Measurements from ENCODE around the gene ASPN.

The ASPN gene

DNA sequence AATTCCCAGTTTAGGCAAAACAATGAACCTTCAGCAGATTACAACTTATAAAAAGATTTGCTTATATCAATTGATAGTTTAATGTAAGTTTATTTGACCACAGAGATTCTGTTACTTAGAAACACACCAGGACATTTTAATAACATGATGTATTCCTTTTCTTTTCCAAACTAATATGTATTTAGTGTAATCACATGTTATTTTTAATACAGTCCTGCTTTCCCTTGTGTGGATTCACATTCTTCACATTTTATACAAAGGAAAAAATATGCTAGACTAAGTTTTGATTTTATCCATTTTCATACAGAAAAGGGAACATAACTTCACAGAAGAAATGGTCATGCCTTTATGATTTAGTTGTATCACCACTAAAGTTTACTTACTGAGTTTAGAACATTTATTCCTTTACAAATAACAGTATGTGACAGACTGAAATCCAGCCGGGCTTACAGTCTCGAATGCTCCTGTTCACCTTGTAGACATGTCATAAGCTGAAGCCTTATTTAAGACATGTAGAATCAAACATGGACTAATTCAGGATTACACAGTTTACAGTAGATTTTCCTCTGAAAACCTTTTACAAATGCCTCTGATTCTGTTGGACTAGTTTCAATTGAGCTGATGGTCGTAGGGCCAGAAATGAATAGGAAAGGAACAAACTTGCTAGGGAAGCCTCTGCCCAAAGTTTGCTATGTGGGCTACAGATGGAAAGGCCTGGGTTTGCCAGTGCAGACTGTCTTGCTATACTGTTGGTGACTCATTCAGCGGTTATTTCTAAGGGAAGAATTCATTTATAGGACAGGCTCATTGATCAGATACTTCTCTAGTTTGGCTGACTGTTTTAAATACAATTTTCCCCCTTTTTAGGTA is 6.6 kb upstream of the ASPN start:
- Histone ChIP-seq H3K4me3 (ENCODE audit: low read length in 2 of 2) (no peak overlapping the region), H3K9ac (ENCODE audit: low read length in 2 of 2) (no peak overlapping the region), H3K4me1 (ENCODE audit: control insufficient read depth, insufficient read depth, low read length) (peaks cover 30% of the 10 kb centered on the region), H3K9me3 (ENCODE audit: control insufficient read depth in 2 of 2, low read length in 2 of 2) (no peaks in the 10 kb centered on the region), H3K36me3 (ENCODE audit: control insufficient read depth in 2 of 2, insufficient read depth in 2 of 2, low read length in 2 of 2) (no peaks in the 10 kb centered on the region), H3K27me3 (ENCODE audit: control insufficient read depth in 1 of 2, insufficient read depth in 2 of 2, low read length in 2 of 2) (no peaks in the 10 kb centered on the region), H3K27ac (ENCODE audit: low read length) (peak overlapping the region; percentile 46)

DNA sequence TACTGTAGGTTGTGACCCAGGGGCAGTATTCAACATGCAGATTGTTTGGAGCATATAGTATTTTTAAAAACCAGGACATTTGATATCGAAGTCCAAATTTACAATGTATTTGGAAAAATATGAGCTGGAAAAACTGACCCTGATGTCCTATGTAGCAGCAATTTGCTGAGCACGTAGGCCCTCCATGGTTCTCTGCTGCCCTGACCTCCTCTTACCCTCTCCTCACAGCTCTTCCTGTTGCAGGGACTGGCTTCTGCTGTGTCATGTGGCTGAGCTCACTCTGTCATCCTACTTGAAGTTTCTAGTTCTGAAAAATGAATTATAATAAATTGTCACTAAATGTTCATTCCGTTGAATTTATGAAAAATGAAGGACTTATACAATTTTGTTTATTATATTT is 4.1 kb upstream of the ASPN start:
- Histone ChIP-seq H3K36me3 (ENCODE audit: control insufficient read depth in 2 of 2, insufficient read depth in 2 of 2, low read length in 2 of 2) (no peaks in the 10 kb centered on the region), H3K9me3 (ENCODE audit: control insufficient read depth in 2 of 2, low read length in 2 of 2) (no peaks in the 10 kb centered on the region), H3K27me3 (ENCODE audit: control insufficient read depth in 1 of 2, insufficient read depth in 2 of 2, low read length in 2 of 2) (no peaks in the 10 kb centered on the region), H3K4me3 (ENCODE audit: low read length in 2 of 2) (no peak overlapping the region), H3K27ac (ENCODE audit: low read length) (no peak overlapping the region), H3K4me1 (ENCODE audit: control insufficient read depth, insufficient read depth, low read length) (peaks cover 36% of the 10 kb centered on the region), H3K9ac (ENCODE audit: low read length in 2 of 2) (no peak overlapping the region)

DNA sequence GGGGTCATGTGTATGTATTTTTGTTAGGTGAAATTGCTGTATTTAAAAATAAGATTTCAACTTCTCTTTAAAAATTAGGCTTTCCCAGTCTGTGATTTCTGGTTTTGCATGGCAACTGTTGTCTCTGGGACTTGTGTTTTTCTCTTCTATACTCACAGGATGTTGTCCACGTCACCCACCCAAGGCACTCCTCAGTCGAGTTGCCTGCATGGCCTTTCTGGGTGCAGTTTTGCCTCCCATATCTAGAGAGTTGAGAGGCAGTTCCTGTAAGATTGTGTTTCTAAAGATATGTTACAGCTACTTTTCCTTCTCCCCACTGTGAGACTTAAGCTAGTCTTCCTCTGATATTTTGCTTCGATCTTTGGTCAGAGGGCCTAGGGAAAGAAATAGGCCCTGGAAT is 2.3 kb upstream of the ASPN start:
- H3K4me3 ChIP-seq (ENCODE audit: low read length in 2 of 2), result no peak overlapping the region
- H3K9ac ChIP-seq (ENCODE audit: low read length in 2 of 2), result no peak overlapping the region
- H3K36me3 ChIP-seq (ENCODE audit: control insufficient read depth in 2 of 2, insufficient read depth in 2 of 2, low read length in 2 of 2), result no peaks in the 10 kb centered on the region
- peak overlapping the region; percentile 18 for H3K27ac ChIP-seq (ENCODE audit: low read length)
- H3K27me3 ChIP-seq (ENCODE audit: control insufficient read depth in 1 of 2, insufficient read depth in 2 of 2, low read length in 2 of 2), result no peaks in the 10 kb centered on the region
- H3K9me3 ChIP-seq (ENCODE audit: control insufficient read depth in 2 of 2, low read length in 2 of 2), result no peaks in the 10 kb centered on the region
- peaks cover 38% of the 10 kb centered on the region for H3K4me1 ChIP-seq (ENCODE audit: control insufficient read depth, insufficient read depth, low read length)

DNA sequence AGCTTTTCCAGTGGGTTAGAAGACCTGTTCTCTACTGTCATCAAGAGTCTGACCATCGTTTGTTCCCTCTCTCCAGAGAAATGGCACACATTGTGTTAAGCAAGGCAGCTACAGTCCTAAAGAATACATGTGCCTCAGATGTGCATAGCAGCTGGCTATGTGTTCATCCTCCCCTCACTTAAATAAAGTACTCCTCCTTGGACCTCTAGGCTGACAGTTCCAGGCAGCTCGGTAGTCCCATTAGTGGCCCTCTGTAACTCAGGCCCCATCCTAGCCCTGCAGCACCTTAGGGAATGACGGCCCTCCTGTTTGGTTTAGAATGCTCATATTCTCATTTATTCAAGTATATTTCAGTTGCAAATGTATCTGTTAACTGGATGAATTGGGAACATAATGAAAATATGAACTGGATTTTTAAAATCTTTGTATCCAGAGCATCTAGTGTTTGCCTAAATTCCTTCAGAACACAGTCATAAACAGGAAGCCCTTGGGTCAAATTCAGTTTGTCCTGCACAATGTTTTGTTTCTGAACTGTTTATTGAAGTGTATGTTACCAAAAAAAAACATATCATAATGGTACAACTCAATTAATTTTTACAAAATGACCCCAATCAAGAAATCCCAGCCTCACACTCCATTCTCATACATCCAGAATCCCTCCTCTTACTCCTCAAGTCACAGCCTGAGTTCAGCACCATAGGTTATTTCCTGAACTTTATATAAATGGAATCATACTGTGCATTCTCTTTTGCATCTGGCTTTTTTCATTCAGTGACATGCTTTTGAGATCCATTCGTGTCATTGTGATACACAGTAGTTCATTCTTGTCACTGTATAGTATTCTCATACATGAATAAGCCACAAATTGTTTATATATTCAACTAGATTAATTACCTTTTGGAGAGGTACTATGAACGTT is 1.6 kb upstream of the ASPN start:
- no peaks in the 10 kb centered on the region for H3K36me3 ChIP-seq (ENCODE audit: control insufficient read depth in 2 of 2, insufficient read depth in 2 of 2, low read length in 2 of 2)
- H3K4me1 ChIP-seq (ENCODE audit: control insufficient read depth, insufficient read depth, low read length), result peaks cover 43% of the 10 kb centered on the region
- no peaks in the 10 kb centered on the region for H3K9me3 ChIP-seq (ENCODE audit: control insufficient read depth in 2 of 2, low read length in 2 of 2)
- peak overlapping the region; percentile 75 for H3K27ac ChIP-seq (ENCODE audit: low read length)
- no peaks in the 10 kb centered on the region for H3K27me3 ChIP-seq (ENCODE audit: control insufficient read depth in 1 of 2, insufficient read depth in 2 of 2, low read length in 2 of 2)
- H3K9ac ChIP-seq (ENCODE audit: low read length in 2 of 2), result peak overlapping the region in 1 of 2 donors; percentile 13
- H3K4me3 ChIP-seq (ENCODE audit: low read length in 2 of 2), result peak overlapping the region in 1 of 2 donors; percentile 14

DNA sequence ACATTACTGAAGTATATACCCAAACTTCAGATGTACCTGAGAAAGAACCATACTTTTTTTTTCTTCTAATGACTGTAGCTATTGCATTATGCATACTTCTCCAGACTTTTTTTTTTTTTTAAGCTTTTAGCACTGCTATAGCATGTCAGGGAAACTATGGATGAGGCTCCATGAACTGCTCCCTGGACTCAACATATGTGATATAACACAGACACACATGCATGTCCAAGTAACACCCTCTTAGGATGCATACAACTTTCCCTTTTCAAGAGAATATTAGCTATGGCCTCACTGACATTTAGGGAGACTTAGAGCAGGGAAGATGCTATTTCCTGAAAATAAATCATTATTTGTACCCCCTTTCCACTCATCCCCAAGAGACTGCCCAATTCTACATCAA is 499 bp upstream of the ASPN start:
- Histone ChIP-seq H3K27me3 (ENCODE audit: control insufficient read depth in 1 of 2, insufficient read depth in 2 of 2, low read length in 2 of 2) (no peaks in the 10 kb centered on the region), H3K36me3 (ENCODE audit: control insufficient read depth in 2 of 2, insufficient read depth in 2 of 2, low read length in 2 of 2) (no peaks in the 10 kb centered on the region), H3K4me1 (ENCODE audit: control insufficient read depth, insufficient read depth, low read length) (peaks cover 45% of the 10 kb centered on the region), H3K4me3 (ENCODE audit: low read length in 2 of 2) (no peak overlapping the region), H3K27ac (ENCODE audit: low read length) (peak overlapping the region; percentile 75), H3K9me3 (ENCODE audit: control insufficient read depth in 2 of 2, low read length in 2 of 2) (no peaks in the 10 kb centered on the region), H3K9ac (ENCODE audit: low read length in 2 of 2) (no peak overlapping the region)

DNA sequence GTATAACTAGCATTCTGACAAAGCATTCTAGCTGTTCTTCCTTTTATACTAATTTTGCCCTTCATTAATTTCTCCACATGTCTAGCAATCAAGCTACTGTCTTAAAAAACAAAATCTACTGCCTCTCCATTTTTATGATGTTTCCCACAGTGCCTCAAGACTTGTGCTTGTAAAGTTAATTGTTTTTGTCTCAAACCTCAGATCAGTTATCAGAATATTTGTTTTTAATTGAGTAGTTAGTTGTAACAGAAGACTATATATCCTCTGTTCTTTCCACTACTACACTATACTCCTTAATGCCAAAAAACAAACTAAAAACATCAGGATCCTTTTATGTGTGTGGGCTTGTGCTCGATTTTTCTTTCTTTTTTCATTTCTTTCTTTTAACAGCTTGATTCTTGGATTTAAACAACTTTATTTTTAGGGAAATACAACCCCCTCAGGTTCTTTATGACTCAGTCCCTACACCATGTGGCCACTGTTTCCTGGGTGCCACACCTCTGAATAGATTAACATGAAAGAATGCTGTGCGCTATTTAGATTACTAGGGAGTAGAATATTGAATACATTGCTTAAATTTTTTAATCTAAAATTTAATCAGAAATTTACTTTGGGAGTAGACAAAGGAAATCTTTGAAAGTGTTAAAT is 1.2 kb downstream of the ASPN start:
- H3K9ac ChIP-seq (ENCODE audit: low read length in 2 of 2), result peak overlapping the region; percentile 42 to 56
- peaks cover 42% of the 10 kb centered on the region for H3K4me1 ChIP-seq (ENCODE audit: control insufficient read depth, insufficient read depth, low read length)
- no peaks in the 10 kb centered on the region for H3K9me3 ChIP-seq (ENCODE audit: control insufficient read depth in 2 of 2, low read length in 2 of 2)
- peak overlapping the region; percentile 40 to 56 for H3K4me3 ChIP-seq (ENCODE audit: low read length in 2 of 2)
- H3K27me3 ChIP-seq (ENCODE audit: control insufficient read depth in 1 of 2, insufficient read depth in 2 of 2, low read length in 2 of 2), result no peaks in the 10 kb centered on the region
- H3K36me3 ChIP-seq (ENCODE audit: control insufficient read depth in 2 of 2, insufficient read depth in 2 of 2, low read length in 2 of 2), result no peaks in the 10 kb centered on the region
- peak overlapping the region; percentile 79 for H3K27ac ChIP-seq (ENCODE audit: low read length)

DNA sequence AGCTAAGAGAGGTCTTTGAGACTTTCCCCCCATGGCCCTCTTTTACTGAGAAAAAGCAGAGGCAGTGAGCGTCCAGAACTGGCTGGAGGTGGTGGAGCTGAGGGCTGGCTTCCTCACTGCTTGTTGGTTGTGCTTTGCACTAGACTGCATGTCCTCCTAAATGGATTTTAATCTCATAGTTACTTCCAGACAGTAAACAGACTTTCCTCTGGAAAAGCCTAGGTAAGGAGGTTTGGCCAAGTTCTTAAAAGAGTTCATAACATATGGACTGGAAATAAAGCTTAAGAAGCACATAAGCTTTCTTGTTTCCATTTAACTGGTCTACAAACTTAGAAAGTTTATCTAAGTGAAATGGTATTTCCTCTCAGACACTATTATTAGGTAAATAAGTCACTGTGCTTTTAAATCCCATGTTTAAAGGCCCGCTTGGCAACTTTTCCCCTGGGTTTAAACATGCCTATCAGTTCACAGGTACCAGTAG is 2.0 kb downstream of the ASPN start:
- Histone ChIP-seq H3K27ac (ENCODE audit: low read length) (peak overlapping the region; percentile 79), H3K9ac (ENCODE audit: low read length in 2 of 2) (peak overlapping the region; percentile 56 to 58), H3K9me3 (ENCODE audit: control insufficient read depth in 2 of 2, low read length in 2 of 2) (no peaks in the 10 kb centered on the region), H3K27me3 (ENCODE audit: control insufficient read depth in 1 of 2, insufficient read depth in 2 of 2, low read length in 2 of 2) (no peaks in the 10 kb centered on the region), H3K4me1 (ENCODE audit: control insufficient read depth, insufficient read depth, low read length) (peaks cover 41% of the 10 kb centered on the region), H3K4me3 (ENCODE audit: low read length in 2 of 2) (peak overlapping the region; percentile 40 to 56), H3K36me3 (ENCODE audit: control insufficient read depth in 2 of 2, insufficient read depth in 2 of 2, low read length in 2 of 2) (no peaks in the 10 kb centered on the region)

DNA sequence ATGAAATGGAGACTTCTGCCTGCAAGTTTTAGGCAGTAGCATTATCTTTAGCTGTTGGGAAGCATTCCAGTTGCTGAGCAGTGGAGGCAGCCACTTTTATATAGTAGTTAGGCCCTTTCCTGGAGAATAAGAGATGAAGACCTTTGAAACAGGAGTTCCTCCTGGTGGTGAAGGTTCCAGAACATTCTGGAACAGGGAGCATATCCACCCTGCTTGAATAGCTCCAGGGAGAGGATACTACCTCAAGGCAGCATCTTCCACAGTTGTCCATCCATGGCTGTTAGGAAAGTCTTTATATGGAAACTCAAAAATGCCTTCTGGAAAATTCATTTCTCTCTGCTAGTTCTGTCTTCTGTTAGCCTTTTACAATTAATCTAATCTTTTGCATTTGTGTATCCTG is 3.0 kb downstream of the ASPN start:
- Histone ChIP-seq H3K27ac (ENCODE audit: low read length) (peak overlapping the region; percentile 79), H3K27me3 (ENCODE audit: control insufficient read depth in 1 of 2, insufficient read depth in 2 of 2, low read length in 2 of 2) (no peaks in the 10 kb centered on the region), H3K36me3 (ENCODE audit: control insufficient read depth in 2 of 2, insufficient read depth in 2 of 2, low read length in 2 of 2) (peaks cover 0 to 3% of the 10 kb centered on the region in 2 donors), H3K9ac (ENCODE audit: low read length in 2 of 2) (no peak overlapping the region), H3K4me3 (ENCODE audit: low read length in 2 of 2) (peak overlapping the region; percentile 0 to 44), H3K4me1 (ENCODE audit: control insufficient read depth, insufficient read depth, low read length) (peaks cover 35% of the 10 kb centered on the region), H3K9me3 (ENCODE audit: control insufficient read depth in 2 of 2, low read length in 2 of 2) (no peaks in the 10 kb centered on the region)

DNA sequence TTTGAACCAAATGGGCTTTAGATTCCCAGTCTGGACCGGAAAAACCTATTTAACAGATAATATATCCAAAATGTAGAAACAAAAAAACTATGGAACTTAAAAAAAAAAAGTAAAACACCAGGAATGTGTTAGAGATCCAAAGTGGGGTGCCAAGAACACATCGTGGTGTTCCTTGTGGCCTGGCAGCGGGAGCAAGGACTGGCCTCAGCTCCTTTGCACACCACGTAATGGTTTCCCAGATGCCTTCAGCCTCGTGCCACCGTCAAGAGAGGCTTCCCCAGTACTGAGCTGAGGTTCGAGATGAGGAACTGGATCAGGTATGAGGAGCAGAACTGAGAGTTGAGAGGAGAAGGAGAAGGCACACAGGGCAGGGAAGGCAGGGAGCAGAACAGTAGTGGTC is 3.5 kb downstream of the ASPN start:
- no peaks in the 10 kb centered on the region for H3K27me3 ChIP-seq (ENCODE audit: control insufficient read depth in 1 of 2, insufficient read depth in 2 of 2, low read length in 2 of 2)
- peak overlapping the region; percentile 79 for H3K27ac ChIP-seq (ENCODE audit: low read length)
- peak overlapping the region in 1 of 2 donors; percentile 1 for H3K9ac ChIP-seq (ENCODE audit: low read length in 2 of 2)
- H3K36me3 ChIP-seq (ENCODE audit: control insufficient read depth in 2 of 2, insufficient read depth in 2 of 2, low read length in 2 of 2), result peaks cover under 1 to 3% of the 10 kb centered on the region in 2 donors
- H3K4me3 ChIP-seq (ENCODE audit: low read length in 2 of 2), result peak overlapping the region in 1 of 2 donors; percentile 44
- H3K9me3 ChIP-seq (ENCODE audit: control insufficient read depth in 2 of 2, low read length in 2 of 2), result no peaks in the 10 kb centered on the region
- H3K4me1 ChIP-seq (ENCODE audit: control insufficient read depth, insufficient read depth, low read length), result peaks cover 31% of the 10 kb centered on the region

DNA sequence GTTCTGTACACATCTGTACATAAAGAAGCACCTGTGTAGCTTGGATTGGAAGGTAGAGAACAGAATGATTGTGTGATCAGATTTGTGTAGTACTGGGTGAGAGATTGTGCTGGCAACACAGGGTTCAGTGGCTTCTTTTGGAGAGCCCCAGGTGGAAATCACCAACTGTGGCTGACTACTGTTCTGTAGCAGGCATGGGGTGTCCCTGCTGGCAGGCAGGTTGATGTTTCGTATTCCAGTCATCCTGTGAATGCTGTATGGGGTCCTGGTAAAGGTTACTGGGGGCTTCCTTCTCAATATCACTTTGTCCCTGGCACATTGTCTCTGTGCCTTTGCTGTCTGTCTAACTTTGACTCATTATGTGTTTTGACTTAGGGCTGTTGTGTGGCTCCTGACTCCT is 5.3 kb downstream of the ASPN start:
- Histone ChIP-seq H3K36me3 (ENCODE audit: control insufficient read depth in 2 of 2, insufficient read depth in 2 of 2, low read length in 2 of 2) (peaks cover 5% of the 10 kb centered on the region in 2 donors), H3K9me3 (ENCODE audit: control insufficient read depth in 2 of 2, low read length in 2 of 2) (no peaks in the 10 kb centered on the region), H3K4me3 (ENCODE audit: low read length in 2 of 2) (peak overlapping the region; percentile 13 to 31), H3K27ac (ENCODE audit: low read length) (peak overlapping the region; percentile 25), H3K27me3 (ENCODE audit: control insufficient read depth in 1 of 2, insufficient read depth in 2 of 2, low read length in 2 of 2) (no peaks in the 10 kb centered on the region), H3K4me1 (ENCODE audit: control insufficient read depth, insufficient read depth, low read length) (peaks cover 22% of the 10 kb centered on the region), H3K9ac (ENCODE audit: low read length in 2 of 2) (no peak overlapping the region)

All from stomach smooth muscle (tissue), 2 donors.